Prostate gland (tissue), 1 donor: ENCODE data around the gene NTN1.

ENCODE experiments used
- POLR2A ChIP-seq: fragments of 450-650 bp; IDR thresholded peaks from one replicate; pipeline ENCODE4 v1.6.1; 2016; ENCODE audit warnings: antibody characterized with exemption, mild to moderate bottlenecking
- POLR2AphosphoS5 ChIP-seq: sonication (generic); formaldehyde crosslinking; IDR thresholded peaks from one replicate; pipeline ENCODE4 v1.6.1; 2017; ENCODE audit warnings: antibody characterized with exemption

GRCh38 chr17:9021158-9021991 is at the start of gene NTN1:
- peak; percentile 11 for TF ChIP-seq POLR2AphosphoS5
- TF ChIP-seq POLR2A: peak; percentile 6
